Astrocyte (in vitro differentiated cells and primary cell): ENCODE data around the gene ETNK1.

ENCODE experiments used
- CTCF ChIP-seq: IDR thresholded peaks from 2 replicates; pipeline ENCODE4 v1.5.1; 2011; ENCODE audit warnings: low read depth, mild to moderate bottlenecking, inconsistent platforms, low read length, moderate library complexity; ENCODE audit not compliant: insufficient read depth
- EZH2 ChIP-seq: IDR thresholded peaks from 2 replicates; pipeline ENCODE4 v1.6.1; 2012; ENCODE audit warnings: mild to moderate bottlenecking, low read length, inconsistent platforms; ENCODE audit not compliant: insufficient read depth

DNA sequence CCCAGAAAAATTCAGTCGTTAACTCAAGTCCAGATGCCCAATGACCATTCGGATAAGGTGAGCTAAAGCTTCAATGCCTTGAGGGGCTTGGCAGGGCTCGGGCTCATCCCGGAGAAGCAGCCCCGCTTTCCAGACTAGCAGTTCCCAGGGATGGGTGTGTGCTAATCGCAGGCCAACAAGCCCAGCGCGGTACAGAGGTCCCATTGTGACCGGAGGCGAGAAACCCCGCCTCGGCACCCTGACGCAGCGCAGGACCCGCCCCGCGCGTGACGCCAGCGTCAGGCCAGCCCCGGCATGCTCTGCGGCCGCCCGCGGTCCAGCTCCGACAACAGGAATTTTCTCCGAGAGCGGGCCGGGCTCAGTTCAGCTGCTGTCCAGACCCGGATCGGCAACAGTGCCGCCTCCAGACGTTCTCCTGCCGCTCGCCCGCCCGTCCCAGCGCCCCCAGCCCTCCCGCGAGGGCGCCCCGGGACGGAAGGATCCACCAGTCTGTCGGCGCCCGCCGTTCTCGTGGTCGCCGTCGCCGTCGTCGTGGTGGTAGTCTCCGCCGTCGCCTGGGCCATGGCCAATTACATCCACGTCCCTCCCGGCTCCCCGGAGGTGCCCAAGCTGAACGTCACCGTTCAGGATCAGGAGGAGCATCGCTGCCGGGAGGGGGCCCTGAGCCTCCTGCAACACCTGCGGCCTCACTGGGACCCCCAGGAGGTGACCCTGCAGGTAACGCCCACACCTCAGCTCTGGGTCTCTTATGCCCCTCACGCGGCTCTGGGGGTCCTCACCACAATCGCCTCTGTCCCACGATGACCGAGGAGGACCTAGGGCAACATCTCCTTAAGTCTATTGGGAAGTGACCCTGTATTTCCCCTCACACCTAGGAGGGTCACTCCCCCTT lies at the start of gene ETNK1:
- TF ChIP-seq CTCF (no peak), EZH2 (no peak)
